Muscle of leg (tissue), 11 donors: Measurements from ENCODE around the gene COL25A1. TPM values are rescaled to one million over a fixed set of nuclear protein-coding genes. Genes with fewer than 3 reads are reported as not detected.
"Not testable (repeated sequence)": the region's sequence is repeated elsewhere in the genome, so short reads cannot be mapped to it uniquely, and the experiment has no call there.

Experiments used
- DNase-seq: peaks from one replicate; pipeline ENCODE4 v3.0.0; 2013
- H3K27ac ChIP-seq: one replicate; pipeline ENCODE4 v1.5.1; 2013; ENCODE audit warnings: mild to moderate bottlenecking, low read length, control low read depth
- H3K27me3 ChIP-seq: one replicate; pipeline ENCODE4 v1.6.1; 2013; ENCODE audit warnings: low read length; ENCODE audit not compliant: control insufficient read depth, insufficient read depth
- H3K36me3 ChIP-seq: one replicate; pipeline ENCODE4 v1.6.1; 2013; ENCODE audit warnings: low read length; ENCODE audit not compliant: control insufficient read depth, insufficient read depth
- H3K4me1 ChIP-seq: one replicate; pipeline ENCODE4 v1.6.1; 2013; ENCODE audit warnings: low read length; ENCODE audit not compliant: control insufficient read depth, insufficient read depth
- H3K4me3 ChIP-seq: one replicate; pipeline ENCODE4 v1.5.1; 2013; ENCODE audit warnings: low read length, control low read depth
- H3K9me3 ChIP-seq: replicated peaks from 2 replicates; pipeline ENCODE4 v1.6.1; 2013; ENCODE audit warnings: low read depth, low read length; ENCODE audit not compliant: control insufficient read depth
- WGBS: methylation state at CpG from one replicate; pipeline ENCODE4 v1.1.5; 2013; ENCODE audit warnings: missing lambda C conversion rate; ENCODE audit not compliant: insufficient coverage; 5-methylcytosine and 5-hydroxymethylcytosine counted together
- polyA plus RNA-seq, 8 donors: library from polyadenylated mRNA; unstranded; fragments of 120-200 nt; gene quantifications; one replicate each; pipeline versions ENCODE4 v1.2.1 to v1.2.3, GENCODE V29; 2013; ENCODE audit warnings: inconsistent platforms in 1 of 8, low replicate concordance in 1 of 8; ENCODE audit not compliant: insufficient read length in 8 of 8, insufficient read depth in 1 of 8
- total RNA-seq: library from RNA; stranded (reverse); fragments of 120-200 nt; gene quantifications from one replicate; pipeline ENCODE4 v1.2.4, GENCODE V29; 2013

COL25A1 gene
- total and polyA plus RNA-seq, 9 donors, result 4.5 to 9.7 (median 5.6) TPM

- not testable (repeated sequence) for H3K9me3 ChIP-seq, DNase-seq, H3K4me1 ChIP-seq, H3K27ac ChIP-seq, H3K27me3 ChIP-seq, H3K4me3 ChIP-seq, H3K36me3 ChIP-seq
- no CpG with 5 or more reads among the region's 2 CpGs for WGBS
These were observed 164.3 kb downstream of the COL25A1 start for GRCh38 chr4:109138125-109138524.

GRCh38 chr4:109134921-109135320, 167.5 kb downstream of the COL25A1 start:
- Histone ChIP-seq H3K9me3 (no peaks in the 10 kb centered on the region), H3K36me3 (no peaks in the 10 kb centered on the region), H3K4me3 (no peak overlapping the region), H3K4me1 (no peaks in the 10 kb centered on the region), H3K27ac (no peak overlapping the region), H3K27me3 (no peaks in the 10 kb centered on the region)
- no peak for DNase-seq

- Histone ChIP-seq H3K9me3 (no peaks in the 10 kb centered on the region), H3K4me1 (no peaks in the 10 kb centered on the region), H3K27ac (no peak overlapping the region), H3K4me3 (no peak overlapping the region), H3K27me3 (no peaks in the 10 kb centered on the region), H3K36me3 (no peaks in the 10 kb centered on the region)
- WGBS, result 69% methylated on average over 1 of the region's 2 CpGs
- DNase-seq, result no peak
These were observed 168.2 kb downstream of the COL25A1 start for GRCh38 chr4:109134268-109134667.

- no peaks in the 10 kb centered on the region for H3K9me3 ChIP-seq
- no peak overlapping the region for H3K4me3 ChIP-seq
- WGBS, result 70% methylated on average over 4 of the region's 6 CpGs
- no peak for DNase-seq
- H3K36me3 ChIP-seq, result no peaks in the 10 kb centered on the region
- no peak overlapping the region for H3K27ac ChIP-seq
- no peaks in the 10 kb centered on the region for H3K4me1 ChIP-seq
- no peaks in the 10 kb centered on the region for H3K27me3 ChIP-seq
These were observed 170.9 kb downstream of the COL25A1 start for GRCh38 chr4:109131559-109131958.

- H3K4me1 ChIP-seq, result no peaks in the 10 kb centered on the region
- H3K27me3 ChIP-seq, result no peaks in the 10 kb centered on the region
- no peak overlapping the region for H3K4me3 ChIP-seq
- no peak overlapping the region for H3K27ac ChIP-seq
- H3K9me3 ChIP-seq, result no peaks in the 10 kb centered on the region
- no peaks in the 10 kb centered on the region for H3K36me3 ChIP-seq
- DNase-seq, result no peak
- WGBS, result 100% methylated on average over 2 of the region's 2 CpGs
These were observed 173.9 kb downstream of the COL25A1 start for GRCh38 chr4:109128589-109128988.

- Histone ChIP-seq H3K9me3 (no peaks in the 10 kb centered on the region), H3K27me3 (no peaks in the 10 kb centered on the region), H3K4me3 (no peak overlapping the region), H3K36me3 (no peaks in the 10 kb centered on the region), H3K4me1 (no peaks in the 10 kb centered on the region), H3K27ac (no peak overlapping the region)
- whole genome bisulfite sequencing, result 71% methylated on average over 1 of the region's 2 CpGs
- DNase-seq, result no peak
These were observed 174.6 kb downstream of the COL25A1 start for GRCh38 chr4:109127866-109128265.

- DNase-seq, result no peak
- WGBS, result no CpG with 5 or more reads among the region's 2 CpGs
These were observed 175.6 kb downstream of the COL25A1 start for GRCh38 chr4:109126856-109127255.

GRCh38 chr4:109125084-109125483, 177.4 kb downstream of the COL25A1 start:
- Histone ChIP-seq H3K36me3 (no peaks in the 10 kb centered on the region), H3K9me3 (no peaks in the 10 kb centered on the region), H3K27me3 (no peaks in the 10 kb centered on the region), H3K4me3 (no peak overlapping the region), H3K27ac (no peak overlapping the region), H3K4me1 (no peaks in the 10 kb centered on the region)
- DNase-seq, result no peak
- 40% methylated on average over 1 of the region's 1 CpG for WGBS

More at GRCh38 chr4:109126856-109127255, 175.6 kb downstream of the COL25A1 start:
- Histone ChIP-seq H3K4me1 (no peaks in the 10 kb centered on the region), H3K36me3 (no peaks in the 10 kb centered on the region), H3K27ac (no peak overlapping the region), H3K9me3 (no peaks in the 10 kb centered on the region), H3K27me3 (no peaks in the 10 kb centered on the region), H3K4me3 (no peak overlapping the region)

GRCh38 chr4:109123951-109124350, 178.5 kb downstream of the COL25A1 start:
- Histone ChIP-seq H3K4me3 (no peak overlapping the region), H3K27me3 (no peaks in the 10 kb centered on the region), H3K27ac (no peak overlapping the region), H3K9me3 (no peaks in the 10 kb centered on the region), H3K36me3 (no peaks in the 10 kb centered on the region), H3K4me1 (no peaks in the 10 kb centered on the region)
- no peak for DNase-seq
- no CpG with 5 or more reads among the region's 1 CpG for WGBS

- WGBS, result no CpG with 5 or more reads among the region's 1 CpG
These were observed 180.9 kb downstream of the COL25A1 start for GRCh38 chr4:109121561-109121960.

GRCh38 chr4:109119852-109120251, 182.6 kb downstream of the COL25A1 start:
- Histone ChIP-seq H3K4me3 (no peak overlapping the region), H3K4me1 (no peaks in the 10 kb centered on the region), H3K27ac (no peak overlapping the region), H3K9me3 (no peaks in the 10 kb centered on the region), H3K36me3 (no peaks in the 10 kb centered on the region), H3K27me3 (no peaks in the 10 kb centered on the region)
- WGBS, result no CpG with 5 or more reads among the region's 1 CpG
- no peak for DNase-seq

More at GRCh38 chr4:109121561-109121960, 180.9 kb downstream of the COL25A1 start:
- Histone ChIP-seq H3K9me3 (no peaks in the 10 kb centered on the region), H3K27ac (no peak overlapping the region), H3K4me3 (no peak overlapping the region), H3K36me3 (no peaks in the 10 kb centered on the region), H3K4me1 (no peaks in the 10 kb centered on the region), H3K27me3 (no peaks in the 10 kb centered on the region)
- DNase-seq, result no peak
